ENCODE results near the gene CDX2.

The CDX2 gene

DNA sequence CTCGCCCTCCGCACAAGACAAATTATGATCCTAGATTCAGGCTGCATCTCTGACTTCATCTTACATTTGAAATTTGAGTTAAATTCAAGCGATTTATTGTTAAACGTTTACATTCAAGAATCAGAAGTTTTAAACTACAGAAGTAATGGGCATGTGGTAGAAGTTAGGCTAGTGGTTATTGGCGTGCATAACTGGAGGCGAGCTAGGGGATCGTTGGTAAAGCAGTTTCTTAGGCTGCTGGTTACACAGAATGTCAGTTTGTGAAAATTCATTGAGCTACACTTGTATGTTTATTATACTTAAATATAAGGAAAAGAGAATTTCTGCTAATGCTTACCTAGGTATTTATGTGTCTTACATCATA is 733 bp upstream of the CDX2 start:
- TF ChIP-seq, protein P1, sequence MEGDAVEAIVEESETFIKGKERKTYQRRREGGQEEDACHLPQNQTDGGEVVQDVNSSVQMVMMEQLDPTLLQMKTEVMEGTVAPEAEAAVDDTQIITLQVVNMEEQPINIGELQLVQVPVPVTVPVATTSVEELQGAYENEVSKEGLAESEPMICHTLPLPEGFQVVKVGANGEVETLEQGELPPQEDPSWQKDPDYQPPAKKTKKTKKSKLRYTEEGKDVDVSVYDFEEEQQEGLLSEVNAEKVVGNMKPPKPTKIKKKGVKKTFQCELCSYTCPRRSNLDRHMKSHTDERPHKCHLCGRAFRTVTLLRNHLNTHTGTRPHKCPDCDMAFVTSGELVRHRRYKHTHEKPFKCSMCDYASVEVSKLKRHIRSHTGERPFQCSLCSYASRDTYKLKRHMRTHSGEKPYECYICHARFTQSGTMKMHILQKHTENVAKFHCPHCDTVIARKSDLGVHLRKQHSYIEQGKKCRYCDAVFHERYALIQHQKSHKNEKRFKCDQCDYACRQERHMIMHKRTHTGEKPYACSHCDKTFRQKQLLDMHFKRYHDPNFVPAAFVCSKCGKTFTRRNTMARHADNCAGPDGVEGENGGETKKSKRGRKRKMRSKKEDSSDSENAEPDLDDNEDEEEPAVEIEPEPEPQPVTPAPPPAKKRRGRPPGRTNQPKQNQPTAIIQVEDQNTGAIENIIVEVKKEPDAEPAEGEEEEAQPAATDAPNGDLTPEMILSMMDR (IDR thresholded peaks at IDR 0.05; ENCODE audit: low read depth, low read length, missing control alignments) = no peak
- DNase-seq (ENCODE audit: extremely low read depth, low read depth) = no peak
- no peak overlapping the region for H3K4me3 ChIP-seq (replicated peaks; ENCODE audit: low read depth, low read length)

DNA sequence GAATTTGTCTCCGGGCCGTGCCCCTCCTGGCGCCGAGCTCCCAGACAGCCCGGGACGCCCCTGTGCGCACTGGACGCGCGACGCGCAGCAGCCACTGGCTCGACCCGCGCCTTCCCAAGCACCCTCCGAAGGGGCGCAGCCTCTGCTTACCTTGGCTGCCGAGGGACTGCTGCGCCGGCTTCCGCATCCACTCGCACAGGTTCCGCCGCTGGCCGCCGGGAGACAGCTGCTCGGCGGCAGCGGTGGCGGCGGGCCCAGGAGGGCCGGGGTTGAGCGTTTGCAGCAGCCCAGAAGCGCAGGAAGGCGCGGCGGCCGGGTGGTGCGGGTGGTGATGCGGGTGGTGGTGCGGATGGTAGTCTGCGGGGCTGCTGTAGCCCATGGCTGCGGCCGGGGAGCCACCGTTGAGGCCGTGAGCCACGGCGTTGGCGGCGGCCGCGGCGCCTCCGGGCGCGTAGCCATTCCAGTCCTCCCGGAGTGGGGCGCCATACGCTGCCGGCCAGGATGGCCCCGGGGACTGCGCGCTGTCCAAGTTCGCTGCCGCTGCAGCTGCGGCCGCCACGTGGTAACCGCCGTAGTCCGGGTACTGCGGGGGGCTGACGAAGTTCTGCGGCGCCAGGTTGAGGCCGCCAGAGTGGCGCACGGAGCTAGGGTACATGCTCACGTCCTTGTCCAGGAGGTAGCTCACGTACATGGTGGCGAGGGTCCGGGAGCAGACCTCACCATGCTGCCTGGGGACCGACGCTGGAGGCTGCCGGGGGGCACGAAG is 616 bp downstream of the CDX2 start:
- no peak for DNase-seq (ENCODE audit: extremely low read depth, low read depth)
- TF ChIP-seq, protein P1 (IDR thresholded peaks at IDR 0.05; ENCODE audit: low read depth, low read length, missing control alignments) = no peak
- H3K4me3 ChIP-seq (replicated peaks; ENCODE audit: low read depth, low read length) = no peak overlapping the region

DNA sequence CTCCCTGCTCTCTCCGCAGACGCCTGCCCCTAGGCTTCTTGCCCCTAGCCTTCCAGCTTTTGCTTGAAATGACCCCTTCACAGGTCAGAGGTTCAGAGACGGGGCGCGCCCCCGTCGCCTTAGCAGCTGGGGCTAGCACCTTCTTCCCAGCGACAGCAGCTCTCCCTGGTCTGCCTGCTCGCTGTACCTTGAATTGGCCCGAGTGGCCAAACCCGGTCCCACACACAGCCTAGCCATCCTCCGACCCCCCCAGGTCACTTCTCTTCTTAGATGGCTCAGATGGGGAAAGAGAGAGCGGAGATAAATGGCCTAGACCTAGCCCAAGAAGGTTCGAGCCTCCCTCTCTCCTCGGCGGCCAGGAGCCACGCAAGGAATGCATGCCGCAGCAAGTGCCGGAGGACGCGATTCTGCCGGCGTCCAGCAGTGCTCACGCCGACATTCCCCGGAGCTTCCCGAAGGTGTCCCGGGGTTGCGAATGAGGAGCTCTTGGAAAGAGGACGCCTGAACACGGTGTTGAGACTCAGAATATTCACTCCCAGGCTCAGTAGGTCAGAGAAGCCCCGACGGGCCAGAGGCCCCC is 1.3 kb downstream of the CDX2 start:
- TF ChIP-seq, protein P1 (IDR thresholded peaks at IDR 0.05; ENCODE audit: low read depth, low read length, missing control alignments) = no peak
- H3K4me3 ChIP-seq (replicated peaks; ENCODE audit: low read depth, low read length) = no peak overlapping the region
- no peak for DNase-seq (ENCODE audit: extremely low read depth, low read depth)

DNA sequence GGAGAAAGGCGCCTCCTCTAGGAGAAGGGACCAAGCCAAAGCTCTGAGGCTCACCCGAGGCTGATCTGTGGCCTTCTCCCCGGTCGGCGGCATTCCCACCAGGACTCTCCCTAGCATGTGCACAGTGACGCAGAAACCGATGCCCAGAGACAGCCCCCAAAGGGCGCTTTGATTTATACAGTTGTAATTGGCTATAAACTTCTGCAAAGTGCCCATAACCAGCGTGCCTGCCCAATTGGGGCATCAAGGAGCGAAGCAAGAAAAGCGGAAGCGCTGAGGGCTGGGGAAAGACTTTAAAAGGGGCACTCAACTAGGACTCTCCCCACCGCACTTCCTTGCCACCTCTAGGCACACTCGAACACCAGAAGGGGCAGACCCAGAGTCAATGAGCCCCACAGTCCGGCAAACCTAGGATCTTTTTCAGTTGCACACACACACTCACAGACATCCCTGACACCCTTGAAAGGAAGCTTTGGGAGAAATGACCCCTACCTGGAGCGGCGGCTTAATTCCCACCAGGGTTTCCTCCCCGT is 1.8 kb downstream of the CDX2 start:
- DNase-seq (ENCODE audit: extremely low read depth, low read depth) = no peak
- TF ChIP-seq, protein P1 (IDR thresholded peaks at IDR 0.05; ENCODE audit: low read depth, low read length, missing control alignments) = no peak
- H3K4me3 ChIP-seq (replicated peaks; ENCODE audit: low read depth, low read length) = no peak overlapping the region

DNA sequence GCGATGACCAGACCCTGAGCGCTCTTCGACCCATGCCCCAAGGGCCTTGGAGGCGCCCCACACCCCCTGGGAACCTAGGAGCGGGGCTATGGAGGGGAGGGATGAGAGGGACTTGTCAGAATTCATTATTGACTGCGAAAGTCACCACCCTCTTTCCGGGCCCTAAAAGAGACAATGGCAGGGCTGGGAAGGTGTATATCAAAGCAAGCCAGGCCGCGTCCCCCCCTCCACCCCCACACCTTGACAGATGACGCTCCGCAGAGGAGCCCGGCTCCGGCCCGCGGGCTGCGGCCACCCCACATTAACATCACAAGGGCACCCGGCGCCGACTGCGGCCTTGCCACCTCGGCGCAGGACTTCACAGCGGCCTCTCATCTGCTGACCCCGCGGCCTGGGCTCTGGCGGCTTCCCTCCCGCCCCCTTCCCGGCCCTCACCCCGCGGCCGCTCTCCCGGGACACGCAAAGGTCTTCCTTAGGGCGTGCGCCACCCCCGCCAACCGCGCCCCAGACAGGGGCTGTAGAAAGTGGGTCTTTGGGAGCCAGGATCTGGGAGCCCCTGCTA is 2.4 kb downstream of the CDX2 start:
- DNase-seq (ENCODE audit: extremely low read depth, low read depth) = no peak
- TF ChIP-seq, protein P1 (IDR thresholded peaks at IDR 0.05; ENCODE audit: low read depth, low read length, missing control alignments) = no peak
- H3K4me3 ChIP-seq (replicated peaks; ENCODE audit: low read depth, low read length) = no peak overlapping the region

DNA sequence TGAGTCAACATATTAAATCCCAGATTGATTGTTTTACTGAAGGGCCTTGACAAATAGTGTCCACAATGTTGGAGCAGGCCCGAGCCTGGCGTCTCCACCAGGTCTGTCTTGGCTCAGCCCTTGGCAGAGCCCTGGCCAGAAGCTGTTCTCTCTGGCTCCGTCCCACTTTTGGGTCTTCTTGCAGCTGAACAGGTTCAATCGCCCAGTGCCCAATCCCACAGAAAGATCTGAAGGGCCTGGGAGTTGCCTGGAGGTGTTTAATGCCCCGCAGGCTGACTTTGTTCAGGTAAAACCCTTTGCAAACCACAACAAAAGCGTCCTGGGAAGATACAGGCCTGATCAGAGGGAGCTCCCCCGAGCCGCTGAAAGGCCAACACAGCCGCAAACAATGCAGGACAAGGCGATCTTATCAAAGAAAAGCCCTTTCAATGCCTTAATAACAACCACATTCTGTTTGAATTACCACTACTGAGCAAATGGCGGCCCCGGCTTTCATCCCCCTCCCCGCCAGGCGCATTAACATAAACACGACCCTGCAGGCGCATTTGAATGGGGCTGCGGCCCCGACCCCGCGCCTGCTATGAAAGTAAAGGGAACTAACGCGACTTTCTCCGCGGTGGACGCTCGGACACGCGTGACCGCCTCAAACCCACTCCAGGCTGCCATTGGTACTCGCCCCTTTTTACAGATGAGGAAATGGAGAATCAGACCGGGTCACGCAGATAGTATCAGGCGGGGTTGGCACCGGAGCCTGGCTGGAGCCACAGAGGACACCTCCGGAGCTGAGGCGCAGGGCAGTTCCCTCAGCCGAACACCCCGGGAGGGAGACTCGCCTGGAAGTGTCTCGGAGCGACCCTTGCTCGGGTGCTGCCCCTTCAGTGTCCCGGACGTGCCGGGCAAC is 3.1 kb downstream of the CDX2 start:
- no peak for DNase-seq (ENCODE audit: extremely low read depth, low read depth)

More for the DNA sequence above, 3.1 kb downstream of the CDX2 start:
- TF ChIP-seq, protein P1 (IDR thresholded peaks at IDR 0.05; ENCODE audit: low read depth, low read length, missing control alignments) = no peak
- no peak overlapping the region for H3K4me3 ChIP-seq (replicated peaks; ENCODE audit: low read depth, low read length)
